WTC11 (cell line): ENCODE results near the gene CD226.

Experiments used
- CREB1 ChIP-seq: sonication (generic); formaldehyde crosslinking; IDR thresholded peaks from 2 replicates; pipeline ENCODE4 v1.8.0; 2023; ENCODE audit warnings: mild to moderate bottlenecking, missing genetic modification reagents
- CREM ChIP-seq: sonication (generic); formaldehyde crosslinking; IDR thresholded peaks from 2 replicates; pipeline ENCODE4 v1.8.1; 2022; ENCODE audit warnings: mild to moderate bottlenecking, missing genetic modification reagents, moderate library complexity
- CTCF ChIP-seq: fragments of 200-600 bp; IDR thresholded peaks from 2 replicates; pipeline ENCODE4 v1.8.0; 2022; ENCODE audit warnings: antibody characterized with exemption
- ELF4 ChIP-seq: sonication (generic); formaldehyde crosslinking; IDR thresholded peaks from 2 replicates; pipeline ENCODE4 v1.8.1; 2022; ENCODE audit warnings: low read depth, mild to moderate bottlenecking, moderate library complexity, missing genetic modification reagents
- JUN ChIP-seq: sonication (generic); formaldehyde crosslinking; IDR thresholded peaks from 2 replicates; pipeline ENCODE4 v1.8.0; 2023; ENCODE audit warnings: mild to moderate bottlenecking, missing genetic modification reagents
- NR3C1 ChIP-seq: sonication (generic); formaldehyde crosslinking; conservative IDR thresholded peaks from 2 replicates; pipeline ENCODE4 v1.8.1; 2023; ENCODE audit warnings: low read depth, mild to moderate bottlenecking, missing genetic modification reagents
- ZNF138 ChIP-seq: sonication (generic); formaldehyde crosslinking; conservative IDR thresholded peaks from 2 replicates; pipeline ENCODE4 v1.8.1; 2022; ENCODE audit warnings: mild to moderate bottlenecking, moderate library complexity, missing genetic modification reagents
- TF ChIP-seq, protein P1 (sequence below): sonication (generic); formaldehyde crosslinking; IDR thresholded peaks from 2 replicates; pipeline ENCODE4 v1.8.1; 2023; ENCODE audit warnings: mild to moderate bottlenecking, missing genetic modification reagents

- TF ChIP-seq CTCF: no peak
- TF ChIP-seq CREM (CRISPR knock-in tag): no peak
- no peak for TF ChIP-seq JUN (CRISPR knock-in tag)
- TF ChIP-seq ZNF138: no peak
- TF ChIP-seq ELF4 (CRISPR knock-in tag): no peak
- TF ChIP-seq, protein P1, sequence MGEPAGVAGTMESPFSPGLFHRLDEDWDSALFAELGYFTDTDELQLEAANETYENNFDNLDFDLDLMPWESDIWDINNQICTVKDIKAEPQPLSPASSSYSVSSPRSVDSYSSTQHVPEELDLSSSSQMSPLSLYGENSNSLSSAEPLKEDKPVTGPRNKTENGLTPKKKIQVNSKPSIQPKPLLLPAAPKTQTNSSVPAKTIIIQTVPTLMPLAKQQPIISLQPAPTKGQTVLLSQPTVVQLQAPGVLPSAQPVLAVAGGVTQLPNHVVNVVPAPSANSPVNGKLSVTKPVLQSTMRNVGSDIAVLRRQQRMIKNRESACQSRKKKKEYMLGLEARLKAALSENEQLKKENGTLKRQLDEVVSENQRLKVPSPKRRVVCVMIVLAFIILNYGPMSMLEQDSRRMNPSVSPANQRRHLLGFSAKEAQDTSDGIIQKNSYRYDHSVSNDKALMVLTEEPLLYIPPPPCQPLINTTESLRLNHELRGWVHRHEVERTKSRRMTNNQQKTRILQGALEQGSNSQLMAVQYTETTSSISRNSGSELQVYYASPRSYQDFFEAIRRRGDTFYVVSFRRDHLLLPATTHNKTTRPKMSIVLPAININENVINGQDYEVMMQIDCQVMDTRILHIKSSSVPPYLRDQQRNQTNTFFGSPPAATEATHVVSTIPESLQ (CRISPR knock-in tag): no peak
- TF ChIP-seq CREB1 (CRISPR knock-in tag): no peak
- no peak for TF ChIP-seq NR3C1 (CRISPR knock-in tag)
Measured at GRCh38 chr18:69838620-69839411, 108.9 kb downstream of the CD226 start.
